MCF 10A (cell line): ENCODE data around the gene STK10. TPM values are rescaled to one million over a fixed set of nuclear protein-coding genes. Genes with fewer than 3 reads are reported as not detected.

ENCODE experiments used
- BruUV-seq: library from RNA; stranded (reverse); fragments of 400-500 nt; replicated peaks from 2 replicates; lab custom pipeline; 2021; lab: Mats Ljungman, UMichigan
- CTCF ChIA-PET: fragments of 300-600 bp; sonication (Branson Sonifier 250); formaldehyde crosslinking; extraction: SDS; loops from one replicate; lab custom pipeline; 2021; ENCODE audit warnings: antibody characterized with exemption, inconsistent platforms; lab: Yijun Ruan, JAX
- POLR2A ChIA-PET: fragments of 300-600, 350-650 bp; sonication (Branson Sonifier 250); formaldehyde crosslinking; extraction: SDS; loops from one replicate; lab custom pipeline; 2020; ENCODE audit warnings: antibody characterized with exemption, inconsistent platforms; lab: Yijun Ruan, JAX
- DNase-seq: peaks from one replicate; pipeline ENCODE4 v3.0.0-alpha.2; 2018; ENCODE audit not compliant: unreplicated experiment
- H3K27ac Mint-ChIP-seq: one replicate; pipeline ENCODE4 v1.8.0; 2022; ENCODE audit warnings: mild to moderate bottlenecking, low read depth, mixed read lengths; ENCODE audit not compliant: unreplicated experiment
- H3K27me3 Mint-ChIP-seq: one replicate; pipeline ENCODE4 v1.8.0; 2022; ENCODE audit warnings: mixed read lengths; ENCODE audit not compliant: insufficient read depth, unreplicated experiment
- H3K36me3 Mint-ChIP-seq: one replicate; pipeline ENCODE4 v1.8.0; 2022; ENCODE audit warnings: mild to moderate bottlenecking, moderate library complexity, mixed read lengths; ENCODE audit not compliant: insufficient read depth, unreplicated experiment
- H3K4me1 Mint-ChIP-seq: one replicate; pipeline ENCODE4 v1.8.0; 2022; ENCODE audit warnings: mixed read lengths; ENCODE audit not compliant: insufficient read depth, unreplicated experiment
- H3K4me3 Mint-ChIP-seq: one replicate; pipeline ENCODE4 v1.8.0; 2022; ENCODE audit warnings: mild to moderate bottlenecking, moderate library complexity, mixed read lengths; ENCODE audit not compliant: unreplicated experiment
- H3K9me3 Mint-ChIP-seq: one replicate; pipeline ENCODE4 v1.8.0; 2022; ENCODE audit warnings: mixed read lengths; ENCODE audit not compliant: unreplicated experiment
- intact Hi-C: fragments of 100-400 bp; cut with micrococcal nuclease; formaldehyde crosslinking; loops from 2 replicates; pipeline ENCODE4 v1.14.1; 2022
- total RNA-seq: library from RNA; stranded (reverse); gene quantifications from 2 replicates; pipeline ENCODE4 v1.2.3, GENCODE V29; 2022
- TF ChIP-seq, protein P1 (sequence below): fragments of 200-600 bp; IDR thresholded peaks from one replicate; pipeline ENCODE4 v1.8.0; 2022; ENCODE audit warnings: antibody characterized with exemption, mild to moderate bottlenecking; ENCODE audit not compliant: unreplicated experiment

The STK10 gene
- total RNA-seq, 1 experiment from 2014 or later: 46.5 TPM

DNA sequence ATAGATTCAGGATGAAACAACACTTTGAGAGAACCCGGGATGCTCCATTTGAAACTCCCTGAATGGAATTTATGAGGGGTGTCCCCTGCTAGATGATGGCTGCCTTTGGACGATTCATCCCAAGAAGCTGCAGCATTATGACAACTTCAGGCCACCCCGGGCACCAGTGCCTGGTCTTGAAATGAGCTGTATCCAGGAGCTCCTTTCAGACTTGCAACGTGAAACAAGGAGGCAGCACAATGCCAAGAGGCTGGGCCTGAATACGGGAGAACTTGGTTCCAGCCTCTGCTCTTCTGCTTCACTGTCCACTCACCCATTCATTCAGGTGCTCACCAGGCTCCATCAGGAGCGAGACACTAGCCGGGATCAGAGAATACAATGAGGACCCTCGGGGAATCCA lies 78.3 kb downstream of the STK10 start:
- TF ChIP-seq, protein P1, sequence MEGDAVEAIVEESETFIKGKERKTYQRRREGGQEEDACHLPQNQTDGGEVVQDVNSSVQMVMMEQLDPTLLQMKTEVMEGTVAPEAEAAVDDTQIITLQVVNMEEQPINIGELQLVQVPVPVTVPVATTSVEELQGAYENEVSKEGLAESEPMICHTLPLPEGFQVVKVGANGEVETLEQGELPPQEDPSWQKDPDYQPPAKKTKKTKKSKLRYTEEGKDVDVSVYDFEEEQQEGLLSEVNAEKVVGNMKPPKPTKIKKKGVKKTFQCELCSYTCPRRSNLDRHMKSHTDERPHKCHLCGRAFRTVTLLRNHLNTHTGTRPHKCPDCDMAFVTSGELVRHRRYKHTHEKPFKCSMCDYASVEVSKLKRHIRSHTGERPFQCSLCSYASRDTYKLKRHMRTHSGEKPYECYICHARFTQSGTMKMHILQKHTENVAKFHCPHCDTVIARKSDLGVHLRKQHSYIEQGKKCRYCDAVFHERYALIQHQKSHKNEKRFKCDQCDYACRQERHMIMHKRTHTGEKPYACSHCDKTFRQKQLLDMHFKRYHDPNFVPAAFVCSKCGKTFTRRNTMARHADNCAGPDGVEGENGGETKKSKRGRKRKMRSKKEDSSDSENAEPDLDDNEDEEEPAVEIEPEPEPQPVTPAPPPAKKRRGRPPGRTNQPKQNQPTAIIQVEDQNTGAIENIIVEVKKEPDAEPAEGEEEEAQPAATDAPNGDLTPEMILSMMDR: no peak
- Mint-ChIP-seq H3K9me3 (no peaks in the 10 kb centered on the region), H3K36me3 (peaks cover 15% of the 10 kb centered on the region), H3K27ac (peak overlapping the region; percentile 85), H3K27me3 (no peaks in the 10 kb centered on the region), H3K4me3 (no peak overlapping the region), H3K4me1 (peaks cover 44% of the 10 kb centered on the region)
- DNase-seq: no peak
- ChIA-PET POLR2A (interaction anchor here (1.3 kb wide), 2 partner anchors 8 to 81 kb away, joined by 3 to 4 read pairs; no protein-coding TSS in a partner anchor), CTCF (interaction anchor here (0.6 to 14.1 kb wide), 4 partner anchors 21 to 347 kb away, joined by 3 to 259 read pairs (median 3); partner anchors contain the start of genes EFCAB9 and STK10)
- BruUV-seq: no TSS peak
- intact Hi-C loops: no loop called here

DNA sequence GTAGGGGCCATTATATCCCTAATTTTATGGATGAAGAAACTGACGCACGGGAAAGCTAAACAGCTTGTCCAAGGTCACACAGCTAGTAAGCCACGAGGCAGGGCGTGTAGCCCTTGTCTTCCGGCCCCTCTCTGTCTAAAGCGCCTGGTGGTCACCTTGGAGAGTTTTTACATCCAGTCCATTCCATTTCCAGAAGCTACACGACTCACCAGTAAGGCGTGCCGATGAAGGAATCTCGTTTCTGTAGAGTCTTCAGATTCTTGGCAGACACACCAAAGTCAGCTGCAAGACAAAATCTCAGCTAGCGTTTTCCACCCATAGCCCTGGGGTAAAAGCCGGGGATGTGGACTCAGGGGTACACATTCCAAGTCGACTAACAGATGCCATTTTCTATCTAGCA lies 80.5 kb downstream of the STK10 start:
- ChIA-PET POLR2A (interaction anchor here (0.7 to 4.0 kb wide), 6 partner anchors 73 to 174 kb away, joined by 3 to 24 read pairs (median 4); partner anchors contain the start of genes FBXW11, STK10 and UBTD2), CTCF (interaction anchor here (0.6 to 14.1 kb wide), 32 partner anchors 11 to 653 kb away, joined by 3 to 259 read pairs (median 4); partner anchors contain the start of genes EFCAB9, FBXW11 and STK10)
- H3K27me3 Mint-ChIP-seq: no peaks in the 10 kb centered on the region
- no TSS peak for BruUV-seq
- H3K27ac Mint-ChIP-seq: peak overlapping the region; percentile 42
- peak overlapping the region; percentile 46 for H3K4me3 Mint-ChIP-seq
- no peaks in the 10 kb centered on the region for H3K9me3 Mint-ChIP-seq
- intact Hi-C loops: loop anchor here (1.0 to 2.0 kb wide), 3 partner anchors 81 to 186 kb away; partner anchors contain the start of genes STK10 and UBTD2
- peaks cover 12% of the 10 kb centered on the region for H3K36me3 Mint-ChIP-seq
- H3K4me1 Mint-ChIP-seq: peaks cover 62% of the 10 kb centered on the region
- peak; percentile 69 for DNase-seq
- TF ChIP-seq, protein P1: no peak

DNA sequence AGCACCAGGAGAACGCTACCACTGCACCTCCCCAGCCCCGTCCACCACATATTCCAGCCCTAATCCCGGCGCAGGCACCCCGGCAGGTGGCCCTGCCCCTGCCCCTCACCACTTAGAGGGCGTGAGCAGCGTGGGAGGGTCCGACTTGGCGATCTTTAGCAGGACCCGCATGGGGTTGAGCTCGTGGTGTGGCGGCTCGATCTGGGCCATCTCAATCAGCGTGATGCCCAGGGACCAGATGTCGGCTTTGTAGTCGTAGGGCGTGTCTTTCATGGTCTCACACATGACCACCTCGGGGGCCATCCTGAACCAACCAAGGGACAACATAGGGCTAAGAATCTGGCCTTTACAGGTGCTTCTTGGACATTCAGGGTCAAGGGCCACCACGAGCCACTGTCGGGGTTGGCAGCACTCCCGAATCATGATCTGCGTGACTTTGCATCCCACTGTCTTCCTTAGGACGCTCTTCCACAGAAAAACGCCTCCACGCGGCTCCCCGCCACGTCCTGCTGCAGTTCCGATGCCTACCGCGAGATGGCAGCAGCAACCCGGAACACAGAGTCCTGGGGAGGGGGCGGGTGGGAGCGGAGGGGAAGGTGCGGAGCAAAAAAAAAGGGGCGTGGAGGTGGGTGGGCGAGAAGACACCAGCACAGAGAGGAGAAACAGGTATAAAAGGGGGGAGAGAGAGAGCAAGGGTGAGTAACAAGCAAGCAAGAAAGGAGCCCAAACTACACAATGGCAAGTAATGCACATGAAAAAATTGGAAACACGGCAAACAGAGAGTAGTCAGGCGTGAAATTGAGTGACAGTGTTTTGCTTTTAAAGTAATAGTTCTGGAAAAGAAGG lies 81.3 kb downstream of the STK10 start:
- H3K9me3 Mint-ChIP-seq: no peaks in the 10 kb centered on the region
- peaks cover 12% of the 10 kb centered on the region for H3K36me3 Mint-ChIP-seq
- no peaks in the 10 kb centered on the region for H3K27me3 Mint-ChIP-seq
- TF ChIP-seq, protein P1: peak; percentile 99
- intact Hi-C loops: loop anchor here (1.0 to 2.0 kb wide), 3 partner anchors 82 to 187 kb away; partner anchors contain the start of genes STK10 and UBTD2
- DNase-seq: peak; percentile 47
- H3K4me1 Mint-ChIP-seq: peaks cover 65% of the 10 kb centered on the region
- no peak overlapping the region for H3K27ac Mint-ChIP-seq
- H3K4me3 Mint-ChIP-seq: peak overlapping the region; percentile 46
- ChIA-PET POLR2A (interaction anchor here (1.0 to 4.0 kb wide), 5 partner anchors 80 to 185 kb away, joined by 4 to 24 read pairs (median 5); partner anchors contain the start of genes STK10 and UBTD2), CTCF (interaction anchor here (0.6 to 14.1 kb wide), 41 partner anchors 9 to 717 kb away, joined by 3 to 259 read pairs (median 5); partner anchors contain the start of genes EFCAB9, FBXW11, STK10 and UBTD2)
- BruUV-seq: no TSS peak
